ENCODE measurements around the gene THBD.

THBD gene

DNA sequence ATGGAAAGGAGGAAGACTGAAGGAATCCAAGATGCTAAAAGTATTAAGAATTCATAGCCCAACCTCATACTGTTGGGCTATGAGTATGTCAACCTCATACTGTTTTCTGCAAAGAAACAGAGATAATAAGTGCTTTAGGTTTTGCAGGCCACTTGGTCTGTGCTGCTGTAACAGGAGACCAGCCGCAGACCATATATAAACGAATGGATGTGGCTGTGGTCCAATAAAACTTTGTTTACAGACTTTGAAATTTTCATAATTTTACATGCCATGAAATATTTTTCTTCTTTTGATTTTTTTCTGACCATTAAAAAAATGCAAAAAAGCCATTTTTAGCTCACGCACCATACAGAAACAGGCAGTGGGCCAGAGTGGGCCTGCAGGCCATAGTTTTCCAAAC, 13.7 kb upstream of the THBD start:
- in situ Hi-C loops (cut with MboI; ENCODE audit: low sequenced_read_pairs), result loop anchor here (25.0 kb wide), 1 partner anchor 174 kb away; no protein-coding TSS in a partner anchor

DNA sequence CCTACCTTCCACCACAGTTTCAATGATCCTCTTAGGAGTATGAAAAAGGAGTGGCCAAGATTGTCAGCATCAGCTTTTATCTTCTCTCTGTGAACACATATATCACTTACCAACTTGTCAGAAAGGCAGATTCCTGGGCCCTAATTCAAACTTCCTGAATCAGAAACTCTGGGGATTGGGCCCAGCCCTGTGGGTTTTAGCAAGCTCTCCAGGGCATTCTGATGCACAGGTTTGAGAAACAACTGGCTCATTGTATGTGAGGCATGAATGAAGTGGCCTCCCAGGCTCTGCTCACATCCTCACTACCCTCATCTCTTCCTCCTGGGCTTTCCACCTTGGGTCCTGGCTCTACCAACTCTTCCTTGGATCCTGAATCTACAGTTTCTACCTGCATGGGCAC, 13.2 kb upstream of the THBD start:
- in situ Hi-C loops (cut with MboI; ENCODE audit: low sequenced_read_pairs), result loop anchor here (25.0 kb wide), 1 partner anchor 175 kb away; no protein-coding TSS in a partner anchor

DNA sequence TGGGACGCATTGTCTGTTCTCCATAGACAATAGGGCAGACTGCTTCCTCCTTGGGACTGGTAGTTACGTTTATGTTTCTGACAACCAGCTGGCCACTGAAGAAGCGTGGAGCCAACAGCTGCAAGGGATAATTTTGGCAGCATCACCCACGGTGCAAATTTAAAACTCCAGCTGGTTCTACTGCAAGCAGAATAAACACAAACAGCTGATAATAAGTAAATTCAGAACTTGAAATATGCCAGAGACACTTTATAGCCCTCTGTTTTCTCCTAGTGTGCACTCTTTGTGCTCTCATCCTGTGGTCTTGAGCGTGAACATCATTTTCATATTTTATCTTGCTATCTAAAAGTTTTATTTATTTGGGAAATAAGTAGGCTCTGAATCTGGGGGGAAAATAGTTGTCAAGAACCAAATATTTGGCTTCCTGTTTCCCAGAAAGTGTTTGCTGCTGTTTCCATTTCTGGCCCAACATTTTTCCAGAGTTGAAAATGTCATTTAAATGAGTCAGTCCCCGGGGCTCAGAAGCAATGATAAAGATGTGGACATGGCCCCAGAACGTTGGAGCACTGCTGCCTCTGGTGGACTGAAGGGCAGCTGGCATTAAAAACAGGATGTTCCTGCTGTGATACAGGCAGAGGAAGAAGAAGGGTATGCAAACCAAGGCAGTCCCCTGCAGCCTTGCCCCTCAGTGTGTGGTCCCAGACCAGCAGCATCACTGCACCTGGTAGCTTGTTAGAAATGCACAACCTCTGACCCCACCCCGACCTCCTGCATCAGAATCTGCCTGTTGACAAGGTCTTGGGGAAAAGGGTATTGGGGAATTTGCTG, 12.5 kb upstream of the THBD start:
- in situ Hi-C loops (cut with MboI; ENCODE audit: low sequenced_read_pairs), result loop anchor here (25.0 kb wide), 1 partner anchor 175 kb away; no protein-coding TSS in a partner anchor

DNA sequence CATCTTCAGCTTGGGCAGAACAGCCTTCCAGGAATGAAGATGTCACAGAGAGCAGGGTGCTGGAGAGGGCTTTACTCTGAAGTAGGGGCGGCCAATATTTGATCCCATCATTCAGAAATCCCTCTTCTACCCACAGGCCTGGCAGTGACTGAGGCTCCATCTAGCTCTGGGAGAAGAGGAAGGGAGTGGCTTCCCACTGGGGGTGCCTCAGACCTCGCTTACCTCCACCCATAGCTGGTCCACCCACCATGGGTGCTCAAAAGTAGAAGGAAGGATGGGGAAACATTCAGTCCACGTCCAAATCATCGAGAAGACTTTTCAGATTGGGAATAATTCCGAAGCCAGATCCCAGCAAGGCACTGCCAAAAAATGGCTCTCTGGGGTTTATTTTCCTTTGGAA, 11.8 kb upstream of the THBD start:
- in situ Hi-C loops (cut with MboI; ENCODE audit: low sequenced_read_pairs), result loop anchor here (25.0 kb wide), 1 partner anchor 176 kb away; no protein-coding TSS in a partner anchor

DNA sequence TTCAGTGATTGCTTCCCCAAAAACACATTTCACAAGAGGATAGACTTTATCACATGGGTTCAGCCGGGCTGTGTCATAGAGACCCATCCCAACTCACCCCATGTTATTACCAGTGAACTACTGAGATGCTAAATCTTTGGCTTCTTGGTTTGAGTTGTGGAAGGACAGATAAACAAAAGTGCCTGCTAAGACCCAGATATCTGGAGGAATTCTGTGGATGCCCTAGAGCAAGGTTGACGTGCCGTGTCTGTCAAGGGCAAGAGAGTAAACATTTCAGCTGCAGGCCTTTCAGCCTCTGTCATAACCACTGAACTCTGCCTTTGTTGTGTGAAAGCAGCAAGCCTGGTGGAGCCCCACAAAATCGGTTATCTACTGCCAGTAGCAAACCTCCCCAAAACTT, 11.2 kb upstream of the THBD start:
- in situ Hi-C loops (cut with MboI; ENCODE audit: low sequenced_read_pairs), result loop anchor here (25.0 kb wide), 1 partner anchor 177 kb away; no protein-coding TSS in a partner anchor

DNA sequence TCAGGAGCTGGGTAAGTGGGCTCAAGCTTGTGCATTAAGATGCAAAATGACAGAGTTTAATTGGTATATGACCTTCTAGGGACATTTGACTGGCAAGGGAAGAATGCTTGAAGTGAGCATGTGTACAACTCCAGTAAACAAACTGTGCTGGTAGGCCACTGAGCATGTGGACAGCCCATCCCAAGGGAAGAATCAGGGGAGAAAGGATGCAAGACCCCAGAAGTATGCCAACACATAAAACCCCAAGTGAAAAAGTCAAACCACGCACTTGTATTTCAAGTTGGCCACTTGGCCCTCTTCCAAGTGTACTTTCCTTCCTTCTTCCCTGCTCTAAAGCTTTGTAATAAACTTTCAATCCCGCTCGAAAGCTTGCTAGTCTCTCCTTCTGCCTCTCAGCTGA, 10.4 kb upstream of the THBD start:
- in situ Hi-C loops (cut with MboI; ENCODE audit: low sequenced_read_pairs), result loop anchor here (10.0 to 25.0 kb wide), 2 partner anchors 177 to 285 kb away; no protein-coding TSS in a partner anchor

DNA sequence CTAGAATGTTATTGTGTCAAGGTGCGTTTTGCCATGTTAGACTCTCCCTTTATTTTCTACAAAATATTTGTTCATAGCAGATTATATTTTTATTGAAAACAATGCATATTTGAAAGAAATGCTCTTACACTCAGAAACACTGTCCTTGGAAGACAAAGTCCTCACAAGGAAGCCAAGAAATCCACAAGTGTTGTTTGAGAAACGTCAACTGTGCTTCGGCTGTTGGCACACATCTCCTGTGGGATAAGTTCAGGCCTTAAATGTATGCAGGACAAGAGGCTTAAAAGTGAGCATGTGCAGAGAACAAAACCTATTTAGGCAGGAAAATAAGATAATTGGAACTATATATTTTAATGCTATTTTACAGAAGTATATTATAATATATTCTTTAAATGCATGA, 9.5 kb upstream of the THBD start:
- in situ Hi-C loops (cut with MboI; ENCODE audit: low sequenced_read_pairs), result loop anchor here (10.0 to 25.0 kb wide), 2 partner anchors 178 to 286 kb away; no protein-coding TSS in a partner anchor

DNA sequence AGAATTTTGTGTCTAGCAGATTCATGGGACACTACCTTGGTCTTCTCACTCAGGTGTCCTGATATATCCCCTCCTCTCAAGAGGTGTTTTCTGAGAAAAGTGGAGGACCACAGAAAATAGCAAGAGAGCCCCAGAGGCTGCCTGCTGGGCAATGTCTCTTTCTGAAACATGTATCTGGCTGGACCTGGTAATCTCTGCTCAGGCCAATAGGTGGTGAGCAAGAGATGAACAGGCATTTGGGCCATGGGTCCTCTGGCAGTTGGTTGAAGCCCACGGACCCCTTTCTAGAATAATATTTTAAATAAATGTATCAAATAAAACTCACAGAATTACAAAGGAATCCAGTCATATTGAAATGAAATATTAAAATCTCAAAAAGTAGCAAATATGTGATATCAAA, 8.8 kb upstream of the THBD start:
- in situ Hi-C loops (cut with MboI; ENCODE audit: low sequenced_read_pairs), result loop anchor here (10.0 to 25.0 kb wide), 2 partner anchors 179 to 287 kb away; no protein-coding TSS in a partner anchor

DNA sequence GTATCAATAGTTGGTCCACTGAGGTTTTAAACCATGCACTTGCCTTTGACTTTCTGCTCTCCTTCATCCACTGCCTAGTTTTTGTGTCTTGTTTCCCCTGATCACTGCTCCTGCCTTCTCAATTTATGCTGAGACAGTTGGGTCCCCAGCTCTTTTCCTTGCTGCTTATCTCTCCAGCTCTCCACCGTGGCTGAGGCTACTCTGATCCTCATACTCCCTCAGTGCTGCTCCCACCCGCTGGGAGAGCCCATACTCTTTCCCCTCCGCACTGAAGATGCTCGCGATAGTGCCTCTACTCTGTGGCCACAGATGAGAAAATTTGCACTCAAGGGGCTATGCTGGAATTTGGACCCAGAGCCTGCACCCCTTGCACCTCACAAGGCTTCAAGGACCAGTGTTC, 3.4 kb upstream of the THBD start:
- in situ Hi-C loops (cut with MboI; ENCODE audit: low sequenced_read_pairs), result loop anchor here (10.0 to 25.0 kb wide), 2 partner anchors 184 to 292 kb away; no protein-coding TSS in a partner anchor

DNA sequence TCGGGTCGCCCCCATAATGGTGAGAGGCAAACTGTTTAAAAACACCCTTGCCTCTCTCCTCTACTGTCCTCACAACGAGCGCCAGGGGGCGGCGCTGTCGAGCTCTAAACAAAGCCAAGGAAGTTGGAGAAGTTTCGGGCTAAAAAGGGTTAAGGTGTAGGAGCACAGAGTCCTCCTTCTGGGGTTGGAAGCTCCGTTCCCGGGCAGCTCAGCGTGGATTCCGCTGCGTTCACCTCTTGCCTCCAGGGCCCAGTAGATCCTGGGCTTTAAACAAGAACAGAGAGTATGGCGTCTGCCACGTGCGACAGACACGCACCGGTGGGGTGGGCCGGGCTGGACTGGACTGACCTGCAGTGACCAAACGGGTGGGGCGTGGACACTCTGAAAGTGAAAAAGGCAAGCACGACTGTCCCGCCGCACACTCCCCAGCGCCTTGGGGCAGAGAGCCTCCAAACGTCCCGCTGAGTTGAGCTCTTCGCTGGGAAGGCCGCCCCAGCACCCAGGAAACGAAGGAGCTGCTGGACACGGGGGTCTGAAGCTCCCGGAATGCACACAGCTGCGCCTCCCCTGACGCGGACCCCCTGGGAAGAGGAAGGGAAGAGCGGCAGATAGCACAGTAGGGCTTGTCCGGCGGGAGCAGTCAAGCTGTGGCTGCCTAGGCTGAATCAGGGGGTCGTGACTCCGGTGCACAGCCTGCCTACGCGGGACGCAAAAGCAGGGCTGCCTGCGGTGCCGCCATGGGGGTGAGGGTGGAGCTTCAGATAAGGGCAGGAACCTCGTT, 1.6 kb upstream of the THBD start:
- in situ Hi-C loops (cut with MboI; ENCODE audit: low sequenced_read_pairs), result loop anchor here (10.0 to 25.0 kb wide), 2 partner anchors 186 to 294 kb away; no protein-coding TSS in a partner anchor

DNA sequence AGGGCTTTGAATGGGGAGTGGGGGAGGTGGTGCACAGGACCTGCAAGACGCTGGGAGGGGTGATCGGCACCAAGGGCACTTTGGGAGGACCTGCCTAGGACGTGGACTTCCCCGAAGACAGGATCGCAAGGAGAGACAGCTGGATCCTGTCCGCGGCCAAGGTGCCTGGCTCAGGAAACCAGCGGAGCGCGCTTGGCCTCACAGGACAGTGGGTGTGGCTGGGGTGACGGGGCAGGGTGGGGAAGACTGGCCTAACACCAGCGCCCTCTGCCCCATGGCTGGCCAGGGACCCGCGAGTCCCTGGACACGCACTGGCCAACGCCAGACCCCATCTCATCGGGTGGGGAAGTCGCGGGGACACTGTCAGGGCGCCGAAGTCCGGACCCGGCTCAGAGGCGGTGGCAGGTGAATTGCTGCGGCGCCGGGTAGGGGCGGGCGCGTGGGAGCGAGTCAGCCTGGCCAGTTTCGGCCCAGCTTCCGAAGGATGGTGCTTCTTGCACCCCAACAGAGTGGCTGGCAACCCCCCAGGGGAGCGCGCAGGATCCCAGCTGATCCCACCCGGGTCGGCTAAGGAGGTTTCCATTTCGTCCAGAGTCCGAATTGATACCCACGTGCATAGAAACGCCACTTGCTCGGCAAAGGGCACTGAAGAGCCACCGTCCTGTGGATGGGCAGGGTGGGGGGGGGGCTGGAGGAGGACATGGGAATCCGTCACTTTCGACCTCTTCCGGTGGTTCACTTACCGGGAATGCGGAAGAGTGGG, 785 bp upstream of the THBD start:
- in situ Hi-C loops (cut with MboI; ENCODE audit: low sequenced_read_pairs), result loop anchor here (10.0 to 25.0 kb wide), 2 partner anchors 187 to 295 kb away; no protein-coding TSS in a partner anchor

DNA sequence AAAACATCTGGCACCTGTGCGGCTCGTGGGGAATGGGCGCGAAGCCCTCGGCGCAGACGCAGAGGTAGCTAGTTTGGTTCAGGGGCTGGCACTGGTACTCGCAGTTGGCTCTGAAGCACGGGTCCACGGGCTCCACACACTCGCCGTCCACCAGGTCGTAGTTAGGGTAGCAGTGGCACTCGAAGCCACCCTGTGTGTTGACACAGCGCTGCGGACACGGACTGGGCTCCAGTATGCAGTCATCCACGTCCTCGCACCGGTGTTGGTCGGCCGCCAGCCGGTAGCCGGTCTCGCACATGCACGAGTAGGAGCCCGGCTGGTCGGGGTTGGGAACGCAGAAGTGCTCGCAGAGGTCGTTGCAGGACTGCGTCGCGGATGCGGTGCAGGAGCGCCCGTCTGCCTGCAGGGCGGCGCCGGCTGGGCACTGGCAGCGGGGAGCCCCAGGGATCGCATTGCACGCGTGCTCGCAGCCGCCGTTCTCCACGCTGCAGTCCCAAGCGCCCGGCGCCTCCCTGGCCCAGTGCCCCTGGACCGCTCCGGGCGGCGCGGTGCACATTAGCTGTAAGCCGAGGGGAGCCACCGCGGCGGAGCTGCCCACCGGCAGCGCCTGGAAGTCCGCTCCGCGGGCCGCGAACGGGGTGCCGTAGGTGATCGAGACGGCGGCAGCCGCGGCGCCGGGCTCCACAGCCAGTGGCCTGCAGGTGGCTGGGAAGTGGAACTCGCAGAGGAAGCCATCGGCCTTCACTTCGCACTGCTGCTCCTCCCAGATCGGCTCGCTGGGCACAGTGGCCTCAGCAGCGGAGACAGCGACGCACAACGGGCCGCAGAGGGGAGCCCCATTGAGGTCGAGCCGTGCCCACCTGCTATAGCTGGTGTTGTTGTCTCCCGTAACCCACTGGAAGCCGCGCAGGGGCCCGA, 930 bp downstream of the THBD start:
- in situ Hi-C loops (cut with MboI; ENCODE audit: low sequenced_read_pairs), result no loop called here

DNA sequence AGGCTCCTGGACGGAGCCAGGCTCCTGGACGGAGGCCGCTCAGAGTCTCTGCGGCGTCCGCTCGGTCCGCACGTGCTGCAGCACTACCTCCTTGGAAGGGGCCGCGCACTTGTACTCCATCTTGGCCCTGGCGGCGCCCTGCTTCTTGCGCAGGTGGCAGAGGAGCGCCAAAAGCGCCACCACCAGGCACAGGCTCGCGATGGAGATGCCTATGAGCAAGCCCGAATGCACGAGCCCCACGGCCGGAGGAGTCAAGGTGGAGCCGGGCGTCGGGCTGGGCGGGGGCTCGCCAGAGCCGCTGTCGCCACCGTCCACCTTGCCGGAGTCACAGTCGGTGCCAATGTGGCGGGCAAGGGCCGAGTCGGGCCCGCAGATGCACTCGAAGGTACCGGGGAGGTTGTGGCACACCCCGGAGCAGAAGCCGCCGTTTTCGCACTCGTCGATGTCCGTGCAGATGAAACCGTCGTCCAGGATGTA, 1.7 kb downstream of the THBD start:
- in situ Hi-C loops (cut with MboI; ENCODE audit: low sequenced_read_pairs), result no loop called here

DNA sequence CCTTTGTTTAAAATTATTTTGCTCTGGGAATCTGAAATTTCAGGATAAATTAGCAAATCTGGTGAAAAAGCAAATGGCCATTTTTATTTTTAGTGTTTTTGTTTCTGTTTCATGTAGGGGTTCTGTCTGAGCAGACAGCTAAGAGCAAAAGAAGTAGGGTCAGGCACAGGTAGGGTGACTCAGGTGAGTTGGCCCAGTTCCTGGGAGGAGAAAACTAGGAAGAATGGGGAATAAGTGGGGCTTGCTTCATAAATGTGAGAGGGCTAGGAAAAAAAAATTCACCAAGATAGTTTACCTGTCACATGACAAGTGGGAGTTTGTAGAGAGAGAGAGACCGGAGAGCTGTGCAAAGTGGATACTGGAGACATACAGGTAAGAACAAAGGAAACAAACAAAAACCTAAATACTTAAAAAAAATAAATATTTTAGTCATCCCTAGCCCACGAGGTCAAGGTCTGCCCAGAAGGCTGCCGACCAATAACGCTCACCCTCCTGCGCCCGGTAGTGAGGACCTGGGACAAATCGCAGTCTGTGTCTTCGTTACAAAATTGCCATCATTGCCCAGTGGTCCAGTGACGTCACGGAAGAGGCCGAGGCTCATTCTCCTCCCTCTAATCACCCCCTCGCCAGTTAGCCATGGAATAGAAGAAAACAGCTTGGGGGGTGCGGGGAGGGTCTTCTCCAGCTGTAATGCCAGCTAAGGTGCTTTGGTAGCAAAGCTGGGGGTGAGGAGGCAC, 2.3 kb downstream of the THBD start:
- in situ Hi-C loops (cut with MboI; ENCODE audit: low sequenced_read_pairs), result no loop called here

DNA sequence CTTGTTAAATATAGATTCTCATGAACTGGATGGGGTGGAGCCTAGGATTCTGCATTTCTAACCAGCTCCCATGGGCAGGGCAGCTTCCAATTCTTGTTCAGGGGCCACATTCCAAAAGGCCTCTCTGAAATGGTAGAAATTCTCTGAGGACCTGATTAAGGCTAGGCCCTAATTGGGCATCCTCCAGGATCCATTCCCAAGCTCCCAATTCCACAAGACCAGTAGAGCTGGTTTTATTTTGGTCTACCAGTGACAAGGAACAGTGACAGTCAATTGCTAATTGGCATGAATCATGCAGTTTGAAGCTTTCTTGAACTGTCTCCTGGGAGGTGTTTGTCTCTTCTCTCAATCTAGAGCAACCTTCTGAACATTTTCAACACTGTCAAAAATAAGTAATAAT, 3.0 kb downstream of the THBD start:
- in situ Hi-C loops (cut with MboI; ENCODE audit: low sequenced_read_pairs), result no loop called here

DNA sequence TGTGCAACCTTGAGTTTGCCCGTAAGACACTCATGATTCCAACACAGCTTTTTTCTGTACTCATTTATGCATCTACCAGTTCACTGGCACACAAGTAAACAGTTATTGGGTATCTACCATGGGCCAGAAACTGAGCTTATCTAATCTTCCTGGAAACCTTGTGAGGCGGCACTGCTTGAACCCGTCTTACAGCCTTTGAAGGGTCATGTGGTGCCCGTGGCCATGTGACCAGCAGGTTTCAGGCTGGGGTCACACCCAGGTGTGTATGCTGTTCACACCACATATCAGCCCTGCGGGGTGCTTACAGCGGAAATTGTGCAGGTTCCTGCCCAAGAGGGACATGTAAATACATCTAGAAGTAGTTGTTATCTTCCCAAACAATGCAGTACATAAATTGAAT, 6.1 kb downstream of the THBD start:
- in situ Hi-C loops (cut with MboI; ENCODE audit: low sequenced_read_pairs), result no loop called here

DNA sequence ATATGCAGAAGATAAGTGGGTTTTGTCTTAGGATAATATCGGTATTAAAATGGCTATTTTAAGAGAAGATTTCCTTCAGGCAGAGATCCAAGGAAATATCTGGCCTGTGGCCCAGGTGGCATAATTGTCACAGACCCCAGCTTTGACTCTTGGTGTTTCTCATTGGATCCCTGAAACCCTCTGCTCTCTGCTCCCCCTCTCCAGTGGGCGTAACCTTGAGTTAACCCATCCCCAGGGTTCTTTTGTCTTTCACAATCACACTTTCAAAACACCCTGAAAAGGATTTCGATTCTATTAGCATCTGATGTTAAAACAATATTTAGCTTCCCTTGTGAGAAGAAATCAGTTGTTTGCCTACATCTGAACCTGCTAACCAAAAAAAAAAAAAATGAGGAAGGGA, 7.2 kb downstream of the THBD start:
- in situ Hi-C loops (cut with MboI; ENCODE audit: low sequenced_read_pairs), result no loop called here

DNA sequence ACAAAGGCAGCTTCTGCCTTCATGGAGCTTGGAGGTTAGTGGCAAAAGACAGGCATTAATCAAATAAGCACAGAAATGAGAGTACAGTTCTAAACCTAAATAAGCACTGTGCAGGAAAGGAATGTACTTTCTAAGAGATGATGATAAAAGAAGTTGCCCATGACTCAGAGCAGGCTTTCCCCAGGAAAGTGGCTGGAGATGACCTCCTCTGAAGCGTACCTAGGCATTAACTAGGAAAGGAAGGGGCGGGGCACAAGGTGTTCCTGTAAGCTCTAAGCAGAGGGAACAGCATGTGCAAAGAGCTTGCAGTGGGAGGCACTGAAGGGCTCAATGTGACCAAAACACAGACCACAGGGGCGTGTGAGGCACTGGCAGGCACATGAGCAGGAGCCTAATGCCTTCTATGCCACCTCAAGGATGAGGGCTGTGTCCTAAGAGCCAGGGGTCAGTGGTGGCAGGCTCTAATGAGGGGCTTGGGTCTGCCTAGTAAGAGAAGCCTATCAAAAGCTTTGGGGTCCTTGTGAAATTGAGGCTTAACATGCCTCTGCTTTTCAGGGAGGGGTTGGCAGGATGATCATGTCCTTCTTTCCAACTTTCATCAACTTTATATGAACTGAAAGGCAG, 9.5 kb downstream of the THBD start:
- in situ Hi-C loops (cut with MboI; ENCODE audit: low sequenced_read_pairs), result no loop called here
